Hepatocyte (in vitro differentiated cells): ENCODE results near the gene TACO1. TPM values are rescaled to one million over a fixed set of nuclear protein-coding genes. Genes with fewer than 3 reads are reported as not detected.
A peak's percentile ranks its signal among the peaks of the same experiment; 100 is the strongest.

Experiments used
- DNase-seq: peaks from one replicate; pipeline ENCODE4 v3.0.0-alpha.2; 2016; ENCODE audit warnings: low spot score
- H2AFZ ChIP-seq: fragments of 200-600 bp; sonication (generic); 2 replicates; pipeline ENCODE4 v1.6.0; 2016; ENCODE audit warnings: antibody characterized with exemption, mild to moderate bottlenecking
- H3K27ac ChIP-seq: fragments of 200-600 bp; sonication (generic); 2 replicates; pipeline ENCODE4 v1.5.1; 2016; ENCODE audit warnings: mild to moderate bottlenecking
- H3K27me3 ChIP-seq: fragments of 200-600 bp; sonication (generic); 2 replicates; pipeline ENCODE4 v1.6.1; 2016
- H3K36me3 ChIP-seq: fragments of 200-600 bp; sonication (generic); replicated peaks from 2 replicates; pipeline ENCODE4 v1.5.1; 2016; ENCODE audit warnings: low read depth; ENCODE audit not compliant: insufficient read depth
- H3K4me1 ChIP-seq: fragments of 200-600 bp; sonication (generic); 2 replicates; pipeline ENCODE4 v1.5.1; 2016; ENCODE audit warnings: mild to moderate bottlenecking, moderate library complexity; ENCODE audit not compliant: insufficient read depth
- H3K4me2 ChIP-seq: fragments of 200-600 bp; sonication (generic); 2 replicates; pipeline ENCODE4 v1.6.0; 2016
- H3K4me3 ChIP-seq: fragments of 200-600 bp; sonication (generic); 2 replicates; pipeline ENCODE4 v1.5.1; 2016; ENCODE audit warnings: mild to moderate bottlenecking
- H3K79me2 ChIP-seq: fragments of 200-600 bp; sonication (generic); 2 replicates; pipeline ENCODE4 v1.6.0; 2017; ENCODE audit warnings: mild to moderate bottlenecking
- H3K9me2 ChIP-seq: fragments of 200-600 bp; sonication (generic); replicated peaks from 2 replicates; pipeline ENCODE4 v1.6.0; 2017; ENCODE audit warnings: mild to moderate bottlenecking; ENCODE audit not compliant: insufficient read depth
- H3K9me3 ChIP-seq: fragments of 200-600 bp; sonication (generic); 2 replicates; pipeline ENCODE4 v1.5.1; 2016; ENCODE audit warnings: low read depth, mild to moderate bottlenecking
- H4K20me1 ChIP-seq: fragments of 200-600 bp; sonication (generic); 2 replicates; pipeline ENCODE4 v1.6.0; 2016; ENCODE audit warnings: mild to moderate bottlenecking; ENCODE audit not compliant: insufficient read depth, poor library complexity, severe bottlenecking
- EZH2 ChIP-seq: fragments of 200-600 bp; sonication (generic); IDR thresholded peaks from 2 replicates; pipeline ENCODE4 v1.6.1; 2016; ENCODE audit warnings: antibody characterized with exemption, mild to moderate bottlenecking, borderline replicate concordance
- EZH2phosphoT487 ChIP-seq: fragments of 200-600 bp; sonication (generic); IDR thresholded peaks from one replicate; pipeline ENCODE4 v1.6.1; 2018; ENCODE audit warnings: antibody characterized with exemption, mild to moderate bottlenecking, low read depth, moderate library complexity; ENCODE audit not compliant: unreplicated experiment, severe bottlenecking
- WGBS: methylation state at CpG from one replicate; pipeline ENCODE4 v1.1.6; 2016; ENCODE audit warnings: low lambda C conversion rate; ENCODE audit errors: missing lambda C conversion rate; 5-methylcytosine and 5-hydroxymethylcytosine counted together
- polyA plus RNA-seq: library from polyadenylated mRNA; unstranded; fragments of >200 nt; fragmentation: Nextera tagmentation; extraction: Ambion mirVana; gene quantifications from 2 replicates; pipeline ENCODE4 v1.2.1, GENCODE V29; 2016
- total RNA-seq: library from RNA; depleted of rRNA; stranded (reverse); fragments of >200 nt; gene quantifications from 2 replicates; pipeline ENCODE4 v1.2.3, GENCODE V29; 2014
- TF ChIP-seq, protein P1 (sequence below): fragments of 200-600 bp; sonication (generic); IDR thresholded peaks from 2 replicates; pipeline ENCODE4 v1.5.1; 2016; ENCODE audit warnings: antibody characterized with exemption, mild to moderate bottlenecking; ENCODE audit not compliant: poor library complexity

The TACO1 gene
- total and polyA plus RNA-seq, 2 experiments from 2014 or later: 20.2 to 32.2 TPM

- no peaks in the 10 kb centered on the region for H3K9me3 ChIP-seq
- H3K27me3 ChIP-seq: no peaks in the 10 kb centered on the region
- TF ChIP-seq EZH2phosphoT487: no peak
- TF ChIP-seq, protein P1, sequence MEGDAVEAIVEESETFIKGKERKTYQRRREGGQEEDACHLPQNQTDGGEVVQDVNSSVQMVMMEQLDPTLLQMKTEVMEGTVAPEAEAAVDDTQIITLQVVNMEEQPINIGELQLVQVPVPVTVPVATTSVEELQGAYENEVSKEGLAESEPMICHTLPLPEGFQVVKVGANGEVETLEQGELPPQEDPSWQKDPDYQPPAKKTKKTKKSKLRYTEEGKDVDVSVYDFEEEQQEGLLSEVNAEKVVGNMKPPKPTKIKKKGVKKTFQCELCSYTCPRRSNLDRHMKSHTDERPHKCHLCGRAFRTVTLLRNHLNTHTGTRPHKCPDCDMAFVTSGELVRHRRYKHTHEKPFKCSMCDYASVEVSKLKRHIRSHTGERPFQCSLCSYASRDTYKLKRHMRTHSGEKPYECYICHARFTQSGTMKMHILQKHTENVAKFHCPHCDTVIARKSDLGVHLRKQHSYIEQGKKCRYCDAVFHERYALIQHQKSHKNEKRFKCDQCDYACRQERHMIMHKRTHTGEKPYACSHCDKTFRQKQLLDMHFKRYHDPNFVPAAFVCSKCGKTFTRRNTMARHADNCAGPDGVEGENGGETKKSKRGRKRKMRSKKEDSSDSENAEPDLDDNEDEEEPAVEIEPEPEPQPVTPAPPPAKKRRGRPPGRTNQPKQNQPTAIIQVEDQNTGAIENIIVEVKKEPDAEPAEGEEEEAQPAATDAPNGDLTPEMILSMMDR: no peak
- TF ChIP-seq EZH2: no peak
- H3K4me1 ChIP-seq: no peaks in the 10 kb centered on the region
- 86% methylated on average over 1 of the region's 1 CpG for WGBS
- no peak overlapping the region for H3K4me3 ChIP-seq
- no peak overlapping the region for H3K4me2 ChIP-seq
- no peaks in the 10 kb centered on the region for H3K79me2 ChIP-seq
- H4K20me1 ChIP-seq: no peaks in the 10 kb centered on the region
- H3K27ac ChIP-seq: peak overlapping the region; percentile 55
- H2AFZ ChIP-seq: no peak overlapping the region
- DNase-seq: peak; percentile 17
- no peaks in the 10 kb centered on the region for H3K36me3 ChIP-seq
- no peaks in the 10 kb centered on the region for H3K9me2 ChIP-seq
Measured at GRCh38 chr17:63589646-63590045, 11.0 kb upstream of the TACO1 start.

DNA sequence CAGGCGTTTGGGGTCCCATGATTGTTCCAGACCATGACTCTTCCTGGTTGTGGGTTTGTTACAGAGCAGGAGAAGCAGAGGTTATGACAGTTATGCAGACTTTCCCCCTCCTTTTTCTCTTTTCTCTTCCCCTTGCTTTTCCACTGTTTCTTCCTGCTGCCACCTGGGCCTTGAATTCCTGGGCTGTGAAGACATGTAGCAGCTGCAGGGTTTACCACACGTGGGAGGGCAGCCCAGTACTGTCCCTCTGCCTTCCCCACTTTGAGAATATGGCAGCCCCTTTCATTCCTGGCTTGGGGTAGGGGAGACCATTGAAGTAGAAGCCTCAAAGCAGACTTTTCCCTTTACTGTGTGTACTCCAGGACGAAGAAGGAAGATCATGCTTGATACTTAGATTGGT, 7.9 kb upstream of the TACO1 start:
- Histone ChIP-seq H3K79me2 (no peaks in the 10 kb centered on the region), H3K4me2 (no peak overlapping the region), H3K9me2 (no peaks in the 10 kb centered on the region), H3K9me3 (no peaks in the 10 kb centered on the region), H4K20me1 (no peaks in the 10 kb centered on the region), H3K27ac (no peak overlapping the region), H3K4me3 (no peak overlapping the region), H3K4me1 (no peaks in the 10 kb centered on the region), H3K27me3 (no peaks in the 10 kb centered on the region), H3K36me3 (no peaks in the 10 kb centered on the region), H2AFZ (no peak overlapping the region)
- 89% methylated on average over 3 of the region's 3 CpGs for WGBS
- TF ChIP-seq, protein P1: no peak
- TF ChIP-seq EZH2phosphoT487 (no peak), EZH2 (no peak)
- DNase-seq: no peak

- Histone ChIP-seq H3K9me2 (no peaks in the 10 kb centered on the region), H3K4me1 (peaks cover 4% of the 10 kb centered on the region), H3K36me3 (no peaks in the 10 kb centered on the region), H3K27ac (no peak overlapping the region), H4K20me1 (no peaks in the 10 kb centered on the region), H3K9me3 (no peaks in the 10 kb centered on the region), H3K4me3 (no peak overlapping the region), H3K27me3 (no peaks in the 10 kb centered on the region), H3K4me2 (no peak overlapping the region), H3K79me2 (no peaks in the 10 kb centered on the region), H2AFZ (no peak overlapping the region)
- WGBS: 99% methylated on average over 3 of the region's 3 CpGs
- DNase-seq: no peak
- TF ChIP-seq, protein P1: no peak
- no peak for TF ChIP-seq EZH2
- TF ChIP-seq EZH2phosphoT487: no peak
Measured at GRCh38 chr17:63595132-63595531, 5.6 kb upstream of the TACO1 start.
